ENCODE measurements around the gene STXBP4.

DNA sequence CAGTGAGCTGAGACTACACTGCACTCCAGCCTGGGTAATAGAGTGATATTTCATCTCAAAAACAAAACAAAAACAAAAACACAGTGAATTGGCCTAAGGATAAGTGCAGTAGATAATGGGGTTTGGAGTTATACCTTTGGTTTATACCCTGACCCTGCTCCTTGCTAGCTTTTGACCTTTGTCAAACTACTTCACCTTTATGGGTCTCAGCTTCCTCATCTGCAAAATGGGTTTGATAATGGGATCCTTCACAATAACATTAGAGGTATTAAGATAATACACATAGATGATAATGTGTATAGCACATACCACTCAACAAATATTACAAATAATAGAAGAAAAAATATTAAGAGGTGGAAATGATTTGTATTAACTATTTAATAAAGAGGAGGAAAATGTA is 85.9 kb downstream of the STXBP4 start:
- TF ChIP-seq CTCF (conservative IDR thresholded peaks at IDR 0.05; ENCODE audit: low read depth in 2 of 2) (no peak), POLR2AphosphoS5 (IDR thresholded peaks at IDR 0.05; ENCODE audit: low read depth) (no peak), REST (IDR thresholded peaks at IDR 0.05; ENCODE audit: unreplicated experiment) (no peak), EZH2 (IDR thresholded peaks at IDR 0.05; ENCODE audit: low read depth, unreplicated experiment) (no peak), NANOG (IDR thresholded peaks at IDR 0.05; ENCODE audit: borderline replicate concordance) (no peak), JUNB (IDR thresholded peaks at IDR 0.05; ENCODE audit: unreplicated experiment) (no peak)
